DND-41 (cell line): Measurements from ENCODE around the gene PSKH1.

Experiments used
- EZH2 ChIP-seq: IDR thresholded peaks from 3 replicates; pipeline ENCODE4 v1.6.1; 2012; ENCODE audit warnings: borderline replicate concordance, low read depth, mild to moderate bottlenecking, moderate library complexity, low read length, inconsistent platforms; ENCODE audit not compliant: severe bottlenecking
- TF ChIP-seq, protein P1 (sequence below): IDR thresholded peaks from 2 replicates; pipeline ENCODE4 v1.5.1; 2012; ENCODE audit warnings: borderline replicate concordance, low read length, moderate library complexity, mild to moderate bottlenecking; ENCODE audit not compliant: poor library complexity, severe bottlenecking; ENCODE audit errors: extremely low read depth

DNA sequence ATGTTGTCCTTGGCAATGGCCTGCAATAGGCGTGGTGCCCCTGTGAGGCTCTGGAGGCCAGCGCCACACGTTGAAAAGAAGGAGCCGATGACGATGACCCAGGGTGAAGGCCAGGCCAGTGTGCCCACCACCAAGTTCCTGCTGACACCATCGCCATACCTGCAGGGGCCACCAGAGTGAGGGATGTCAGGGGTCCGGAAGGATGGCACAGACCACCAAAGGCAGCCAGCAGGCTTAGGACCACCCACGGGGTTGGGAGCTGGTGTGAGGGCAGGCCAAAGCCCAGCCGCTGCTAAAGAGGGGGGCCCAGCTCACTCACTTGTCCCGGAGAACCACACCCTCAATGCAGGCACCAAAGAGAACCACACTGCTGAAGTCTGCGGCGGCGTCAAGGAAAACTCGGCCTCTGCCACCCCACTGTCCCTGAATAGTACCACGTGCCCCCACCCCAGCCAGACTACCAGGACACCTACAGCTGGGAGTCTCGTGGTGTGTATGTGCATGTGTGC lies 57.3 kb downstream of the PSKH1 start:
- TF ChIP-seq, protein P1, sequence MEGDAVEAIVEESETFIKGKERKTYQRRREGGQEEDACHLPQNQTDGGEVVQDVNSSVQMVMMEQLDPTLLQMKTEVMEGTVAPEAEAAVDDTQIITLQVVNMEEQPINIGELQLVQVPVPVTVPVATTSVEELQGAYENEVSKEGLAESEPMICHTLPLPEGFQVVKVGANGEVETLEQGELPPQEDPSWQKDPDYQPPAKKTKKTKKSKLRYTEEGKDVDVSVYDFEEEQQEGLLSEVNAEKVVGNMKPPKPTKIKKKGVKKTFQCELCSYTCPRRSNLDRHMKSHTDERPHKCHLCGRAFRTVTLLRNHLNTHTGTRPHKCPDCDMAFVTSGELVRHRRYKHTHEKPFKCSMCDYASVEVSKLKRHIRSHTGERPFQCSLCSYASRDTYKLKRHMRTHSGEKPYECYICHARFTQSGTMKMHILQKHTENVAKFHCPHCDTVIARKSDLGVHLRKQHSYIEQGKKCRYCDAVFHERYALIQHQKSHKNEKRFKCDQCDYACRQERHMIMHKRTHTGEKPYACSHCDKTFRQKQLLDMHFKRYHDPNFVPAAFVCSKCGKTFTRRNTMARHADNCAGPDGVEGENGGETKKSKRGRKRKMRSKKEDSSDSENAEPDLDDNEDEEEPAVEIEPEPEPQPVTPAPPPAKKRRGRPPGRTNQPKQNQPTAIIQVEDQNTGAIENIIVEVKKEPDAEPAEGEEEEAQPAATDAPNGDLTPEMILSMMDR, result no peak
- TF ChIP-seq EZH2, result no peak
